Activated CD4-positive, alpha-beta memory T cell treated with anti-CD3 and anti-CD28 coated beads for 36 hours (primary cell): ENCODE measurements around the gene SIRT3. TPM values are rescaled to one million over a fixed set of nuclear protein-coding genes. Genes with fewer than 3 reads are reported as not detected.
A peak's percentile ranks its signal among the peaks of the same experiment; 100 is the strongest.

Experiments
- CTCF ChIA-PET: fragments of 350-600 bp; sonication (Branson Sonifier 250); formaldehyde crosslinking; loops from one replicate; lab custom pipeline; 2021; ENCODE audit warnings: antibody characterized with exemption, inconsistent platforms; lab: Charles Lee
- POLR2A ChIA-PET: fragments of 350-600 bp; sonication (Branson Sonifier 250); formaldehyde crosslinking; loops from one replicate; lab custom pipeline; 2021; ENCODE audit warnings: antibody characterized with exemption; lab: Charles Lee
- DNase-seq: peaks from one replicate; pipeline ENCODE4 v3.0.0-alpha.2; 2020
- H3K27ac Mint-ChIP-seq: one replicate; pipeline ENCODE4 v1.8.0; 2021; ENCODE audit warnings: mixed read lengths
- H3K27me3 Mint-ChIP-seq: one replicate; pipeline ENCODE4 v1.8.0; 2021; ENCODE audit warnings: mixed read lengths
- H3K36me3 Mint-ChIP-seq: one replicate; pipeline ENCODE4 v1.8.0; 2021; ENCODE audit warnings: mixed read lengths
- H3K4me1 Mint-ChIP-seq: one replicate; pipeline ENCODE4 v1.8.0; 2021; ENCODE audit warnings: low read depth, mixed read lengths
- H3K4me3 Mint-ChIP-seq: one replicate; pipeline ENCODE4 v1.8.0; 2021; ENCODE audit warnings: mild to moderate bottlenecking, mixed read lengths
- H3K9me3 Mint-ChIP-seq: one replicate; pipeline ENCODE4 v1.8.0; 2021; ENCODE audit warnings: mixed read lengths
- intact Hi-C: fragments of 100-400 bp; cut with micrococcal nuclease; formaldehyde crosslinking; loops from one replicate; pipeline ENCODE4 v1.15.1; 2023
- total RNA-seq, 2 experiments: library from RNA; stranded (reverse); gene quantifications; one replicate each; pipeline ENCODE4 v1.2.3, GENCODE V29; 2021

Gene SIRT3
- total RNA-seq, 2 experiments from 2014 or later, result 16.1 to 17.6 TPM

GRCh38 chr11:206526-207207 lies 29.5 kb downstream of the SIRT3 start:
- Mint-ChIP-seq H3K4me1 (peaks cover 61% of the 10 kb centered on the region), H3K27ac (peak overlapping the region; percentile 99), H3K36me3 (peaks cover 39% of the 10 kb centered on the region), H3K27me3 (no peaks in the 10 kb centered on the region), H3K9me3 (no peaks in the 10 kb centered on the region), H3K4me3 (peak overlapping the region; percentile 97)
- POLR2A ChIA-PET, result interaction anchor here (0.8 to 5.2 kb wide), 11 partner anchors 10 to 209 kb away, joined by 3 to 32 read pairs (median 4); partner anchors contain the start of genes PGGHG, PSMD13 and SIRT3
- intact Hi-C loops, result loop anchor here (1.0 to 5.0 kb wide), 6 partner anchors 30 to 300 kb away; partner anchors contain the start of genes IFITM1, PSMD13, PTDSS2 and SIRT3
- CTCF ChIA-PET, result interaction anchor here (0.6 to 2.2 kb wide), 13 partner anchors 30 to 201 kb away, joined by 3 to 10 read pairs (median 4); partner anchors contain the start of genes PSMD13 and SIRT3
- peak; percentile 40 for DNase-seq

DNA sequence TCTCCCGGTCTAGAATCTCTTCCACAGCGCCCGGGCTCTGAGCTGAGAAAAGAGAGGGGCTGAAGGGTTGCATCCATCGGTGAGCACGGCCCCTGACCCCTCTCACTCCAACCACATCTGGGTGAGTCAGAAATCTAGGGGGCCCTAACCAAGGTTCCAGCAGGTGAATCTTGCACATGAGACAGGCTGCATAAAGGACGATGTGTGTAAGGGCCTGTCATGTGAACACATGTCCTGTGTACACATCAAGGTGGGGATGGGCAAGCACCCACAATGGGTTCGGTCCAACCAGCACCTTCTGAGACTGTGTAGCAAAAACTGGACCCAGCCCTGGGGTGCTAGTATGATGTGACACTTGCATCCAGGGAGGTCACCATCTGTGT lies 30.1 kb downstream of the SIRT3 start:
- intact Hi-C loops, result loop anchor here (2.0 to 5.0 kb wide), 3 partner anchors 109 to 245 kb away; partner anchors contain the start of genes IFITM1 and PTDSS2
- peaks cover 63% of the 10 kb centered on the region for H3K4me1 Mint-ChIP-seq
- H3K27me3 Mint-ChIP-seq, result no peaks in the 10 kb centered on the region
- H3K27ac Mint-ChIP-seq, result peak overlapping the region; percentile 96
- ChIA-PET CTCF (interaction anchor here (1.0 to 2.2 kb wide), 3 partner anchors 31 to 156 kb away, joined by 3 to 10 read pairs (median 5); partner anchors contain the start of genes PSMD13 and SIRT3), POLR2A (interaction anchor here (0.8 to 5.2 kb wide), 2 partner anchors 32 to 149 kb away, joined by 3 to 32 read pairs; partner anchors contain the start of genes PSMD13 and SIRT3)
- H3K9me3 Mint-ChIP-seq, result no peaks in the 10 kb centered on the region
- H3K36me3 Mint-ChIP-seq, result peaks cover 34% of the 10 kb centered on the region
- no peak for DNase-seq
- peak overlapping the region; percentile 97 for H3K4me3 Mint-ChIP-seq

- ChIA-PET CTCF (interaction anchor here (2.2 kb wide), 1 partner anchor 100 kb away, joined by 10 read pairs; no protein-coding TSS in a partner anchor), POLR2A (interaction anchor here (5.2 kb wide), 1 partner anchor 32 kb away, joined by 32 read pairs; the partner anchor contains the start of genes PSMD13 and SIRT3)
- Mint-ChIP-seq H3K4me1 (peaks cover 62% of the 10 kb centered on the region), H3K27ac (peak overlapping the region; percentile 96), H3K9me3 (no peaks in the 10 kb centered on the region), H3K36me3 (peaks cover 33% of the 10 kb centered on the region), H3K27me3 (no peaks in the 10 kb centered on the region), H3K4me3 (peak overlapping the region; percentile 97)
- intact Hi-C loops, result loop anchor here (2.0 to 5.0 kb wide), 3 partner anchors 109 to 245 kb away; partner anchors contain the start of genes IFITM1 and PTDSS2
- DNase-seq, result no peak
Measured at GRCh38 chr11:205221-206001, 30.7 kb downstream of the SIRT3 start.

DNA sequence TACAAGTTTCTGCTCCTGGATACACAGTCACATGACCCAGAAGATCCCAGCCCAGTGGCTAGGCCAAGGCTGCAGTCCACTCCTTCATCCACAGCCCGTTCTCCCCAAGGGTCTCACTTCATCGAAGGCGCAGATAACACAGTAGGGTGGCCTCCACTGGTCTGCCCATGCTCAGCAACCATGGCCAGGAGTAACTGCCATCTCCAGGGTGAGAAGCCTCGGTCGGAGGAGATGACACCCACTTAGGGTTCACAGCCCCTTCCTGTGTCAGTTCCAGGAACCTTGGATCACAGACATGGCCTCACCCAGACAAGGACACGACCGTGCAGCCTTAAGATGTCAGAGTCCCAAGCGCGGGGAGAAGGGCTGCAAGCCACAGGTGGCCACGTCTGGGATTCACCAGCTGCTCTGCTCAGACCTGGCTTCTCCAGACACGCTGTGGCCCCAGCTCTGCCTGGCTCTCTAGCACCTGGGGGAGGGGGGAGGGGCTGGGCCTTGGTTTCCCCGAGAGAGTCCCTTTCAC lies 31.5 kb downstream of the SIRT3 start:
- intact Hi-C loops, result loop anchor here (5.0 kb wide), 1 partner anchor 153 kb away; no protein-coding TSS in a partner anchor
- Mint-ChIP-seq H3K9me3 (no peaks in the 10 kb centered on the region), H3K4me1 (peaks cover 54% of the 10 kb centered on the region), H3K4me3 (no peak overlapping the region), H3K36me3 (peaks cover 27% of the 10 kb centered on the region), H3K27me3 (no peaks in the 10 kb centered on the region), H3K27ac (no peak overlapping the region)
- DNase-seq, result no peak
- CTCF ChIA-PET, result no interaction called here
- POLR2A ChIA-PET, result no interaction called here

DNA sequence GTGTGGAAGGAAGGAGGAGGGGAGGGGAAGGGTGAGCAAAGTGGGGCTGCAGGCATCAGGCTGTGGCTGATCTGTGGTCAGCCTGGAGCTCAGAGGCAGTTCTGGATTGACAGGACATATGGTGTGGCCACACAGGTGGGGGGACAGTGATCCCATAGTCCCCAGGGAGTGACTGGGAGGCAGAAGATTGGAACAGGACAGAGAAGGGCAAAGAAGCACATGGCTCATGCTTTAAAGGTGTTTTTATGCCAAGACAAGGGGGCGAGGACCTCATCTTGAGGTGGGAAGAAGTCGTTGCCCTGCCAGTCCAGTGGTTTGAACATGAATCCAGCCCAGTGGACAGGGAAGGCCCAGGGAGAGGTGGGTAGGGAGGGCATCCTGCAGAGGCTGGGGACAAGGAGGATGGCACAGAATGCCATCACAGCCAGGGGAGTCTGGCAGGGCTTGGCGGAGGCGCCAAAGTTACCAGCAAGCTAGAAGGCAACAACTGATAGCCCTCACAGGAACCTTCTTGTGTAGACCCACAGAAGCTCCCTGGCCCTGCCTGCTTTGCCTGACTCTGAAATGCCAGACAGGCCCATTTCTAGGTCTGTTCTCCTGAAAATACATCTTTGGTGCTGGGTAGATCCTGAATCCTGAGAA lies 32.1 kb downstream of the SIRT3 start:
- Mint-ChIP-seq H3K27ac (peak overlapping the region; percentile 50), H3K9me3 (no peaks in the 10 kb centered on the region), H3K4me1 (peaks cover 51% of the 10 kb centered on the region), H3K27me3 (no peaks in the 10 kb centered on the region), H3K4me3 (no peak overlapping the region), H3K36me3 (peaks cover 24% of the 10 kb centered on the region)
- DNase-seq, result no peak
- ChIA-PET CTCF (interaction anchor here (1.1 kb wide), 1 partner anchor 46 kb away, joined by 3 read pairs; no protein-coding TSS in a partner anchor), POLR2A (no interaction called here)
- intact Hi-C loops, result no loop called here

GRCh38 chr11:203056-203944 lies 32.8 kb downstream of the SIRT3 start:
- no peak for DNase-seq
- peaks cover 24% of the 10 kb centered on the region for H3K36me3 Mint-ChIP-seq
- intact Hi-C loops, result no loop called here
- peak overlapping the region; percentile 89 for H3K27ac Mint-ChIP-seq
- peaks cover 51% of the 10 kb centered on the region for H3K4me1 Mint-ChIP-seq
- ChIA-PET POLR2A (no interaction called here), CTCF (interaction anchor here (1.1 kb wide), 1 partner anchor 47 kb away, joined by 3 read pairs; no protein-coding TSS in a partner anchor)
- no peak overlapping the region for H3K4me3 Mint-ChIP-seq
- no peaks in the 10 kb centered on the region for H3K27me3 Mint-ChIP-seq
- H3K9me3 Mint-ChIP-seq, result no peaks in the 10 kb centered on the region

DNA sequence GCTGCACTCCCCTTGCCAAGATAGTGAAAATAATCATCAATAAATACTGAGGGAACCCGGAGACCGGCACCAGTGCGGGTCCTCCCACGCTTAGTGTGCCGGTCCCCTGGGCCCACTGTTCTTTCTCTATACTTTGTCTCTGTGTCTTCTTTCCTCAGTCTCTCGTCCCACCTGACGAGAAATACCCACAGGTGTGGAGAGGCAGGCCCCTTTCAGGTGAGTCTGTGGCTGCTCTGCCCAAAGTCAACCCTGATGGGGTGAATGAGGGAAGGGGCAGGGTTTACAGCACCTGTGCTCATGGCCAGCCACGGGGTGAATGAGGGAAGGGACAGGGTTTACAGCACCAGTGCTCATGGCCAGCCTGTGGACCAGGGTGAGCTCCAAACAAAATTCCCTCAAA lies 33.7 kb downstream of the SIRT3 start:
- peak overlapping the region; percentile 89 for H3K27ac Mint-ChIP-seq
- H3K4me3 Mint-ChIP-seq, result peak overlapping the region; percentile 44
- H3K4me1 Mint-ChIP-seq, result peaks cover 51% of the 10 kb centered on the region
- H3K36me3 Mint-ChIP-seq, result peaks cover 17% of the 10 kb centered on the region
- DNase-seq, result no peak
- no peaks in the 10 kb centered on the region for H3K9me3 Mint-ChIP-seq
- CTCF ChIA-PET, result no interaction called here
- intact Hi-C loops, result no loop called here
- no peaks in the 10 kb centered on the region for H3K27me3 Mint-ChIP-seq
- POLR2A ChIA-PET, result no interaction called here

- Mint-ChIP-seq H3K27me3 (no peaks in the 10 kb centered on the region), H3K9me3 (no peaks in the 10 kb centered on the region), H3K4me1 (peaks cover 51% of the 10 kb centered on the region), H3K4me3 (peak overlapping the region; percentile 44), H3K36me3 (peaks cover 14% of the 10 kb centered on the region), H3K27ac (peak overlapping the region; percentile 89)
- DNase-seq, result no peak
- CTCF ChIA-PET, result no interaction called here
- POLR2A ChIA-PET, result no interaction called here
- intact Hi-C loops, result no loop called here
Measured at GRCh38 chr11:201966-202365, 34.2 kb downstream of the SIRT3 start.

DNA sequence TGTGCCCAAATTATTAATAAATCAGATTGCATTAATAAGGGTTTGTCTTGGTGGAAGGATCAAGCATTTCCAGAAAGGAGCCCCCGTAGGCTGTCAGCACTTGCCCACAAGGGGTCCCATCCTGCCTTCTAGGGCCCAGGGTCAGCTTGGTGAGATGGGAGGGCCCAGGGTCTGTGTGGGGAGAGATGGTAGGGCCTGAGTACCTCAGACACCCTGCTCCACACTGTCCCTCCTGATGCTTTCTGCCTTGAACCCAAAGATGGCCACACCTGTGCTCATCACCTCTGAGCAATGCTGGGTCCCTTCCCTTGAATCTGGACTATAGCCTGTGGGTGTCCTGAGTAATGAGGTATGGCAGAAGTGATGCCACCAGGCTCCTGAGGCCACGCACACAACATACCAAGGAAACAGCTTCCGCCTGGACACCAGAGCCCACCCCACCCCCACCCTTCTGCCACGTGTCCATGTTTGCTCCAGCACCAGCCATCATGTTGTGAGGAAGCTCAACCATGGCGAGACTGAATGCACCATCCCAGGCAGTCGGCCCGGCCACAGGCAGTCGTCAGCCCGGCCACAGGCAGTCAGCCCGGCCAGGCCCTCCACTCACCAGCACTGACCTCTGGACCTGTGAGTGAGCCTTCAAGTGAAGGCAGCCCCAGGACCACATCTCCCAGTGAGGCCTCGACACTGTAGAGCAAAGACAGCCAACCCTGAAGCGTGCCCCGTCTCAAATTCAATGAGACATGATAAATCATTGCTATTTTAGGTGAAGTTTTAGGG lies 35.7 kb downstream of the SIRT3 start:
- ChIA-PET CTCF (interaction anchor here (1.1 kb wide), 1 partner anchor 163 kb away, joined by 3 read pairs; no protein-coding TSS in a partner anchor), POLR2A (no interaction called here)
- intact Hi-C loops, result no loop called here

DNA sequence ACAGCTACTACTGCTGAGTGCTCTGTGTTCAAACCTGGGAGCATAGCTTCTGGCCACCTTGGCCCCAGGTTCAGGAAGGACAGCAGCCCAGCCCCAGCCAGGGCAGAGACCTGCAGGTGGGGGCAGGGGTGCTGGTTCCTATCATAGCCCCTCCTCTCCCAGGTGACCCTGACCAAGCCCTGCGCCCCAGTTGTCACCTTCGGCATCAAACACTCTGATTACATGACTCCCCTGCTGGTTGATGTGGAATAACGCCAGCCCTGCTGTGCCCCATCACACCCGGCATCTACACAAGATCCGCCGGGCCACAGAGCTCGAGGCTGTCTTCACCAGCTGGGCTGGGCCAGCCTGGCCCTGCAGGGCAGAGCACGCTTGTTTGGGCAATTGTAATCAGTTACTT lies 36.4 kb downstream of the SIRT3 start:
- Mint-ChIP-seq H3K4me1 (peaks cover 39% of the 10 kb centered on the region), H3K4me3 (no peak overlapping the region), H3K27me3 (no peaks in the 10 kb centered on the region), H3K27ac (no peak overlapping the region), H3K9me3 (no peaks in the 10 kb centered on the region), H3K36me3 (peaks cover 7% of the 10 kb centered on the region)
- DNase-seq, result no peak
- POLR2A ChIA-PET, result no interaction called here
- intact Hi-C loops, result no loop called here
- CTCF ChIA-PET, result interaction anchor here (1.1 kb wide), 1 partner anchor 164 kb away, joined by 3 read pairs; no protein-coding TSS in a partner anchor

More for the DNA sequence above, 35.7 kb downstream of the SIRT3 start:
- H3K27me3 Mint-ChIP-seq, result no peaks in the 10 kb centered on the region
- H3K9me3 Mint-ChIP-seq, result no peaks in the 10 kb centered on the region
- H3K4me3 Mint-ChIP-seq, result no peak overlapping the region
- DNase-seq, result no peak
- peaks cover 9% of the 10 kb centered on the region for H3K36me3 Mint-ChIP-seq
- H3K27ac Mint-ChIP-seq, result no peak overlapping the region
- peaks cover 43% of the 10 kb centered on the region for H3K4me1 Mint-ChIP-seq
